Medulla oblongata (tissue), 1 donor: ENCODE data around the gene PCK1.

Experiments
- DNase-seq: peaks from one replicate; pipeline ENCODE4 v3.0.0-alpha.2; 2015; ENCODE audit errors: extremely low spot score

PCK1 gene

DNA sequence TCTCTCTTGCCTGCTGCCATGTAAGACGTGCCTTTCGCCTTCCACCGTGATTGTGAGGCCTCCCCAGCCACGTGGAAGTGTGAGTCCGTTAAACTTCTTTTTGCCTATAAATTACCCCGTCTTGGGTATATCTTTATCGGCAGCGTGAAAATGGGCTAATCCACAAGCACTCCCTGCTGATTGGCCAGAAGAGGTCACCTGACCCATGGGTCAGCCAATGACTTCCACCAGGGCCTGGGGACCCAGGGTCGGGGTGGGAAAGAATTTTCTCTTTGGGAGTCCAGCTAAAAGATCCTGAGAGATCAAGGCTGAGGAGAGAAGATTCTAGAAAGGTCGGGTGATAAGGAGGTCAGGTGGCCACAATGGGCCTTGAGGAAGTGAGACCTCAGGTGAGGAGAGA lies 42.2 kb downstream of the PCK1 start:
- DNase-seq = no peak

DNA sequence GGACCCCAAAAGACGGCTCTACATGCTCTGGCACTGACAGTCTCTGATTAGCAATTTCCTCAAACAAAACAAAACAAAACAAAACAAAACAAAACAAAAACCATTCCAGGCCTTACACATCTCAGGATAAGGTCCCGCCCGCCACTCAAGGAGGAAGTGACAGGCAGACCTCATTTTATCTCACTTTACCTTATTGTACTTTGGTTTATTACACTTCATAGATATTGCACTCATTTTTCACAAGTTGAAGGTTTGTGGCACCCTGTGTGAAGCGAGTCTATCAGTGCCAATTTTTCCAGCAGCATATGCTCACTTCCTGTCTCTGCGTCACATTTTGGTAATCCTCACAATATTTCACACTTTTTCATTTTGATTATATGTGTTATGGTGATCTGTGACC lies 44.1 kb downstream of the PCK1 start:
- DNase-seq = no peak

- DNase-seq = no peak
These were observed 45.0 kb downstream of the PCK1 start for GRCh38 chr20:57605878-57606277.

GRCh38 chr20:57608516-57608915 lies 47.6 kb downstream of the PCK1 start:
- no peak for DNase-seq

DNA sequence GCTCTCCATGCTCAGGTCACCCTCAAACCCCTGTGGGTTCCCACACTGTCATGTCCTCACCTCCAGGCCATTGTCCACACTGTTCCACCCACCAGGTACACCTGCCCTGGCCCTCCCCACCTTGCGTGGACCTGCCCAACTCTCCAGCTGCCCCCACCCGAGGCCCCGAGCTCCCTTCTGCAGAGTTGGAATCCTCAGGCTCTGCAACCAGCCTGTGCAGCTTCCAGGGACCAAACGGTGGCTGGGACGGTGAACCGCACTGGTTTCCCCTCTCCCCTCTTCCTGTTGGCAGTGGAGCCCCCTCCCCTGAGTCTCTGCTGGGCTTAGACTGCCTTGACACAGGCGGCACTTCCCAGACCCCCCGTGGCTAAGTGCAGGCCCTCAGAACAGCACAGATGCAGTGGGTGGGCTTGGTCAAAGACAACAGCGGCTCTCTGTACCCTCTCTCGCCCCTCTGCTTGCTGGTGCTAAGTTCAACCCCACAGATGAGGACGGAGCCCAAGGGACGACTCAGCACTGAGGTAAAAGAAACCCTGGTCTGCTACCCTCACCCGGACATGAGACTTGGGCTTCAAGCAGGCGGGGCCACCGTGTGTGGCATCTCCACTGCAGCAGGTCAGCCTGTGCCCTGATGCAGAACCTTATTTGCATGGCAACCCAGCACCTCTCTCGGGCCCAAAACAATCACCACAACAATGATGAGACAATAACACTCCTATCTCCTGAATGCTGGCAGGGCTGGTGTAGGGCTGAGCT lies 48.4 kb downstream of the PCK1 start:
- DNase-seq = no peak

- no peak for DNase-seq
These were observed 48.9 kb downstream of the PCK1 start for GRCh38 chr20:57609842-57610167.

DNA sequence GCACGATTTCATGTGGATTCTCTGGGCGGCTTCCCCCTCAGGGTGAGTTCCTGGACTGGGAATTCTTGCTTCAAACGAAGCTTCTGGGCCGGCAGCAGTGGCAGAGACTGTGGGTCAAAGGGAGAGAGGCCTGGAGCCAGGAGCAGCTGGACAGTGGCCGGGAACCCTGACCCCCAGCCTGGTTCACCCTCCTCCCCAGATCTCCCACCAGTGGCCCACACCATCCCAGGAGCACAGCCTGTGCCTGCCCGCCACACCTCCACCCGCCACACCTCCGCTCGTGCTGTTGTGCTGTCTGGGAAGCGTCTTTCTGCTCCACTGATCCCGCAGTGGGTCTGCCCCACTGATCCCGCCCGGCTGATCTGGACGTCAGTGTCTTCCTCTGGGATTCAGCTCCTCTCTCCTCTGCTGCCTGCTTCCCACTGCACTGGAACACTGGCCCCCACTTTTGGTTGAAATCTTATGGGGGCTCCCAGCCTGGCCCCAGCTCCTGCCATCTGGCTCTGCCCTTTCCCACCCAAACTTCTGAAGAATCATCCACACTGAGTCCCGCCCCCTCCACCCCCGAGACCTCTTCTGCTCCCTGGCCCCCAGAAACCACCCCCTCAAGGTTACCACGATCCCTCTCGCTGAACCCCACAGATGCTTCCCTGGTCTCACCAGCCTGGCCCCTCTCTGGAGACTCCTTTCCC lies 49.5 kb downstream of the PCK1 start:
- no peak for DNase-seq

DNA sequence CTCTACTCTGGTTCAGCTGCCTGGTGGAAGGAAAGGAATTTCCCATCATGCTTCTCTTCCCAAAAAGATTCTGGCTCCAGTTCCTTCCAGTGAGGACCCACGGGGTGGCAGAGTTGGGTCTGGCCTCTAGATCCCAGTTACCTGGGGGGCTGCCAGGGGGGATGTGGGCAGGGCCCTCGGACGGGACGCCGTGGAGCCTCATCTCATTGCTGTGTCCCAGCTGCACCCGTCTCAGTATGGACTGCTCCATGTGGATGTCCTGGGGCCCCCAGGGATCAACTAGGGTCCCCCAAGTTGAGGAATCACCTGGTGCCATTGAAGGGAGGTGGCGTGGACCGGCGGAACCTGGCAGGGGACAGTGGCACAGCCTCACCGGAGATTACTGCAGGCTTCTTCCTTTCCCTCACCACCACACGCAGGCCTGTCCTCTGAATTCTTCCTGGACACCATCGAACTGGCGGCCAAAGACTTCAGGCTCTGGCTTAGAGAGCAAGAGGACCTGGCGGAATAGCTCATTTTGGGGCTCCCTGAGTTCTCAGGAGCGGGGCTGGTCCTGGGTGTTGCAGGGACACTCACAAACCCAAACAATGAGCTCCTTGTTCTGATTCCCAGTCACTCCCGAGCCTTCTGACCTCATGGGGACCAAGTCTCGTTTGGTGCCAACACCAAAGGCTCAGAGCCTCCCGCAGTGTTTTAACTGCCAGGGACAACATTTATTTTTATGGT lies 50.8 kb downstream of the PCK1 start:
- DNase-seq = peak; percentile 81

DNA sequence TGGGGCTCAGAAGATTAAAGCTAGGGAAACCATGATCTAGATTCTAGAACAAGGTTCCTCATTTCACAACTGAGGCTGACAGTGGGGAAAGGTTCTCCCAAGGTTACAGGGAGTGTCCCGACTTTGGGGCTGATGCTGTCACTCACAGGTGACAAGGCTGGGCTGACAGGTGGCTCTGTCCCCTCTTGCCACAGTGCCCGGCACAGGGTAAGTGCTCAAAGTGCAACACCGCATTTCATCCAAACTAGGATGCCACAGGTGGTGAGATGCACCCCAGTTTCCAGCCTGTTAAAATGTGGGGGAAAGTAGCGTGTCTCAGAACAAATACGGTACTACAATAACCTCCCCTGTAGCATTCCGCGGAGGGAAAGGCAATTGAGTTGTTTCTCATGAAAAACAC lies 51.5 kb downstream of the PCK1 start:
- no peak for DNase-seq

DNA sequence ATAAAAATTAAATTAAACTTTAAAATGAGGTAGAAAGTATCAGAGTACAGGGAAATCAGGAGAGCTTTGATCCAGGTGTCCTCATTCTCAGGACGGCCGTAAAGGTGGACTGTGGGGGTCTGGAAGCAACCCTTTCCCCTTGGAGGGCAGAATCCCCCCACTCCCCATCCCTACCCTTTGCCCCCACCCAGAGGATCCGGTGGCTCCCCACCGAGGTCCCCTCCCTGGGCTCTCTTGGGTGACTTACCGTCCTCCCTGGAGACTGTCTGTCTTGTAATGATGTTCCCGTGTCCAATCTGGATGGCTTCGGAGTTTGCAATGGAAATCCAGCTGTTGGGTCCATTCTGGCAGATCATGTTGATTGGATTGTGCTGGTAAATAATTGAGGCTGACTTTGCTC lies 52.0 kb downstream of the PCK1 start:
- DNase-seq = no peak

GRCh38 chr20:57613481-57613921 lies 52.6 kb downstream of the PCK1 start:
- DNase-seq = no peak

DNA sequence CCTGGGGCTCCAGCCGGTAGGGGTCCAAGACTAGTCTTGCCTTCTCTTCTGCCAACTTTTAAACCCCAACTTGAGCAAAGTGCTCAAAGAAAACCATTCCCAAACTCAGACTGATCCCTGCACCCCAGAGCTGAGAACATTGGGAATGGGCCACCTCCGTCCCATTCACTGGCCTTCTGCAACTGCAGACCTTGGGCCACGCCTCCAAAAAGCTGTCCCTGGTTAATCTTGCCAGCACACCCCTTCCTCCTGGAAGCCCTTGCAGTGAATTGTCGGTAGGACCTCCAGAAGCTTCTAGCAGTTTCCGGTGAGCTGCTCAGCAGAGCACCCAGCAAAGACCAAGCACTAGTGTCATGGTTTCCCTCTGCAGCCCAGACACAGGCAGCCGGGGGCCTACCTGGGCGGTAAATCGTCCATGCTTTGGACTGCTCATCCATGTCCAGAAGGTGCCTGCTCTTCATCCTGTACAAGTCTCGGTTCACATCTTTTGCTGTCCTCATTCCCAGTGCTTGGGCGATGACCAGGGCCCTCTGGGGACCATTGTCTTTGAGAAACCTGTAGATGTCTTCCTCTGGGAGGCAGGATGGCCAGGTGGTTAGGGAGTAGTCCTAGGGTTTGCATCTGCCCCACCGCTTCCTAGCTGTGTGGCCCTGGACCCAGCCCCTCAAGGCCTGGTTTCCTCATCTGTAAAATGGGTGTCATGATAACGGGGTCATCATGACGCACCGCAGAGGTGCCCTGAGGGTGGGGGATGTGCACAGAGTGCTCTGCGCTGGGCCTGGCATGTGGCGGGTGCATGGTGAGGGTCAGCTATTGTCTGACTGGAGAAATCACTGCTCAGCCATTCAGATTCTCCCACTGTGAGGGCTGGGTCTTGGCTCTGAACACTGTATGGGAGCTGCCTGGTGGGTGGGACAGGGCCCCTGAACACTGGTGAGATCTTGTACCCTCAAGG lies 53.9 kb downstream of the PCK1 start:
- DNase-seq = no peak

GRCh38 chr20:57615445-57615811 lies 54.5 kb downstream of the PCK1 start:
- no peak for DNase-seq

GRCh38 chr20:57616143-57616951 lies 55.4 kb downstream of the PCK1 start:
- DNase-seq = no peak

DNA sequence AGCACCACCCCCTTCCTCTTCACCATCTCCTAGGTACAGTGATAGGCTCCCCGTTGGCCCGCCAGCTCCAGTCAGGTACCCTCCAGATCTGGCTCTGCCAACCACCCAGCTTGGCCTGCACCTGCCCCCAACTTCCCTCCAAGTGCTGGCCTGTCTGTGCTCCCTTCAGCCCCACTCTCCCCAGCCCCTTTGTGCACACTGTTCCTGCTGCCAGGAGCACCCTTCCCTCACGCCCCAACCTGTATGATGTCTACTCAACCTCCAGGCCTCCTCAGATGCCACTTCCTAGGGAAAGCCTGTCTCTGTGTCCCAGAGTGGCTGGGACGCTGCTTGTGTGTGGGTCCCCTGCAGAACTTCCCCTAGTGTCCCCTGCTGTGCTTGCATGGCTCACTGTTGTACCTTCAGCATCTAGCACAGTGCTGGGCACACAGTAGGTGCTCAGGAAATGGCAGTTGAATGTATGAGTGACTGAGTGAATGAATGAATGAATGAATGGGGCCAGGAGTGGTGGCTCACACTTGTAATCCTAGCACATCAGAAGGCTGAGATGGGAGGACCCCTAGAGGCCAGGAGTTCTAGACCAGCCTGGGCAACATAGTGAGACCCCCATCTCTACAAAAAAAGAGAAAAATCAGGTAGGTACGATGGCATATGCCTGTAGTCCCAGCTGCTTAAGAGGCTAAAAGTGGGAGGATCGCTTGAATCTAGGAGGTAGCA lies 56.3 kb downstream of the PCK1 start:
- DNase-seq = no peak
